Caco-2 (cell line): ENCODE data around the gene PRRT4. TPM values are rescaled to one million over a fixed set of nuclear protein-coding genes. Genes with fewer than 3 reads are reported as not detected.

Source experiments
- BruUV-seq: library from RNA; stranded (reverse); fragments of 400-500 nt; replicated peaks from 2 replicates; lab custom pipeline; 2021; lab: Mats Ljungman, UMichigan
- CTCF ChIA-PET: fragments of 300-600 bp; sonication (Branson Sonifier 250); formaldehyde crosslinking; loops from one replicate; lab custom pipeline; 2022; ENCODE audit warnings: antibody characterized with exemption; lab: Charles Lee
- POLR2A ChIA-PET: fragments of 300-600 bp; sonication (Branson Sonifier 250); formaldehyde crosslinking; loops from one replicate; lab custom pipeline; 2022; ENCODE audit warnings: antibody characterized with exemption; lab: Charles Lee
- DNase-seq, 2 experiments: peaks; one replicate each; pipeline versions ENCODE4 v3.0.0 to v3.0.0-alpha.2; 2020 to 2022
- H3K27me3 ChIP-seq: replicated peaks from 2 replicates; pipeline ENCODE4 v1.6.0; 2011; ENCODE audit warnings: low read length; ENCODE audit not compliant: control insufficient read depth, insufficient read depth
- H3K36me3 ChIP-seq: 2 replicates; pipeline ENCODE4 v1.5.1; 2011; ENCODE audit warnings: low read length; ENCODE audit not compliant: control insufficient read depth, insufficient read depth
- H3K4me1 ChIP-seq: fragments of 250-450 bp; sonication (Bioruptor Pico); 2 replicates; pipeline ENCODE4 v1.5.1; 2020; ENCODE audit warnings: mild to moderate bottlenecking
- H3K4me3 ChIP-seq: 2 replicates; pipeline ENCODE4 v1.5.1; 2011; ENCODE audit warnings: low read depth, mild to moderate bottlenecking, control low read depth, low read length
- H3K9me3 ChIP-seq: fragments of 250-450 bp; sonication (Bioruptor Pico); 2 replicates; pipeline ENCODE4 v1.5.1; 2020; ENCODE audit warnings: mild to moderate bottlenecking, moderate library complexity
- H3K27ac Mint-ChIP-seq: one replicate; pipeline ENCODE4 v1.8.0; 2022; ENCODE audit warnings: mixed read lengths; ENCODE audit not compliant: unreplicated experiment
- H3K27me3 Mint-ChIP-seq: one replicate; pipeline ENCODE4 v1.8.0; 2022; ENCODE audit warnings: mixed read lengths; ENCODE audit not compliant: insufficient read depth, unreplicated experiment
- H3K36me3 Mint-ChIP-seq: one replicate; pipeline ENCODE4 v1.8.0; 2022; ENCODE audit warnings: mild to moderate bottlenecking, mixed read lengths; ENCODE audit not compliant: insufficient read depth, unreplicated experiment
- H3K4me1 Mint-ChIP-seq: one replicate; pipeline ENCODE4 v1.8.0; 2022; ENCODE audit warnings: low read depth, mixed read lengths; ENCODE audit not compliant: unreplicated experiment
- H3K4me3 Mint-ChIP-seq: one replicate; pipeline ENCODE4 v1.8.0; 2022; ENCODE audit warnings: mild to moderate bottlenecking, moderate library complexity, mixed read lengths; ENCODE audit not compliant: unreplicated experiment
- H3K9me3 Mint-ChIP-seq: one replicate; pipeline ENCODE4 v1.8.0; 2022; ENCODE audit warnings: mixed read lengths; ENCODE audit not compliant: unreplicated experiment
- intact Hi-C: fragments of 100-400 bp; cut with micrococcal nuclease; formaldehyde crosslinking; loops from one replicate; pipeline ENCODE4 v1.10.0; 2022; ENCODE audit not compliant: unreplicated experiment
- total RNA-seq: library from RNA; stranded (reverse); gene quantifications from 2 replicates; pipeline ENCODE4 v1.2.3, GENCODE V29; 2022
- TF ChIP-seq, protein P1 (sequence below), 2 experiments: fragments of 200-600 bp in 1 of 2; IDR thresholded peaks; 1 replicate in 1 of 2; 2 replicates in 1 of 2; pipeline versions ENCODE4 v1.5.1 to v1.8.0; 2011 to 2022; ENCODE audit warnings: antibody characterized with exemption in 1 of 2, control low read depth in 1 of 2, inconsistent platforms in 1 of 2, low read depth in 1 of 2, low read length in 1 of 2, mild to moderate bottlenecking in 1 of 2, moderate library complexity in 1 of 2; ENCODE audit not compliant: insufficient read depth in 1 of 2, severe bottlenecking in 1 of 2, unreplicated experiment in 1 of 2

The PRRT4 gene
- total RNA-seq, 1 experiment from 2014 or later: 0.43 TPM

DNA sequence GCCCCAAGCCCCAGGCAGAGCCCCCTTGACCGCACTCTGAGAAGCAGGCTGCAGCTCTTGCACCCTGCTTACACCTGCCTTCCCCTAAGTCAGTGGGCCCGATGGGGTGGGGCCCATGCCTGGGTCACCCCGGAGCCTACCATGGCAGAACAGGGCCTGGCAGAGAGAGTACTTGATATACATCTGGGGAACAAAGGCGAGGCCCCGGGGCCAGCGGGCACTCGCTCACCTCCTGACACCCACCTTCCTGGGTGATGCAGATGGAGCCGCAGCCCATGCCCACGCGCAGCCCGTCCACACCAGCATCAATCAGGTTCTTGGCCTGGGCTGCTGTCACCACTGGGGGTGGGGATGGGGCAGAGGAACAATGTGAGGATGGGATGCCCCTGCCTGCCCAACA, 34.9 kb upstream of the PRRT4 start:
- Mint-ChIP-seq H3K9me3 (no peaks in the 10 kb centered on the region), H3K27me3 (no peaks in the 10 kb centered on the region), H3K36me3 (peaks cover 8% of the 10 kb centered on the region), H3K4me3 (no peak overlapping the region), H3K4me1 (no peaks in the 10 kb centered on the region), H3K27ac (no peak overlapping the region)
- intact Hi-C loops: no loop called here
- no peaks in the 10 kb centered on the region; the same call in 1 of the 2 replicates for H3K36me3 ChIP-seq
- POLR2A ChIA-PET: no interaction called here
- H3K9me3 ChIP-seq: no peaks in the 10 kb centered on the region
- CTCF ChIA-PET: interaction anchor here (0.6 to 1.6 kb wide), 3 partner anchors 9 to 65 kb away, joined by 3 to 4 read pairs (median 3); no protein-coding TSS in a partner anchor
- no peak for DNase-seq
- H3K27me3 ChIP-seq: no peaks in the 10 kb centered on the region
- TF ChIP-seq, protein P1, sequence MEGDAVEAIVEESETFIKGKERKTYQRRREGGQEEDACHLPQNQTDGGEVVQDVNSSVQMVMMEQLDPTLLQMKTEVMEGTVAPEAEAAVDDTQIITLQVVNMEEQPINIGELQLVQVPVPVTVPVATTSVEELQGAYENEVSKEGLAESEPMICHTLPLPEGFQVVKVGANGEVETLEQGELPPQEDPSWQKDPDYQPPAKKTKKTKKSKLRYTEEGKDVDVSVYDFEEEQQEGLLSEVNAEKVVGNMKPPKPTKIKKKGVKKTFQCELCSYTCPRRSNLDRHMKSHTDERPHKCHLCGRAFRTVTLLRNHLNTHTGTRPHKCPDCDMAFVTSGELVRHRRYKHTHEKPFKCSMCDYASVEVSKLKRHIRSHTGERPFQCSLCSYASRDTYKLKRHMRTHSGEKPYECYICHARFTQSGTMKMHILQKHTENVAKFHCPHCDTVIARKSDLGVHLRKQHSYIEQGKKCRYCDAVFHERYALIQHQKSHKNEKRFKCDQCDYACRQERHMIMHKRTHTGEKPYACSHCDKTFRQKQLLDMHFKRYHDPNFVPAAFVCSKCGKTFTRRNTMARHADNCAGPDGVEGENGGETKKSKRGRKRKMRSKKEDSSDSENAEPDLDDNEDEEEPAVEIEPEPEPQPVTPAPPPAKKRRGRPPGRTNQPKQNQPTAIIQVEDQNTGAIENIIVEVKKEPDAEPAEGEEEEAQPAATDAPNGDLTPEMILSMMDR (IDR thresholded peaks at IDR 0.05; ENCODE audit: insufficient read depth in 1 of 2, low read depth in 1 of 2, low read length in 1 of 2, severe bottlenecking in 1 of 2, unreplicated experiment in 1 of 2): no peak
- H3K4me1 ChIP-seq: no peaks in the 10 kb centered on the region
- H3K4me3 ChIP-seq: no peak overlapping the region
- no TSS peak for BruUV-seq

DNA sequence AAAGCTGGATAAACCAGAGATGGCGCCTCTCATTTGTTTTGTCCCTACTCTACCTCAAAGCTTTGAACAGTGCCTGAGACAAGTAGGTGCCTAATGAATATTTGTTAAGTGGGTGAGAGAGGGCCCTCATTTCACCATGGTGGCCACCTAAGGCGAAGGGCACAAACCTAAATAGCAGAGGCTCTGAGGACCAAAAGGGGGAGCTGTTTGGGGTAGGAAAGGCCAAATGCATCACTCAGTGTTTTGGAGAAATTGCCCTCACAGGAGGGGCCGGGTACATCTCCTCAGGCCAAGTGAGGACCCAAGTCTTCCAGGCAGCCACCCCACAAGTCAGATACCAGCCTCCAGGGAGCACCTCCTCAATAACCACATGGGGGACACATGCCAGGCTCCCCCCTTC, 34.3 kb upstream of the PRRT4 start:
- no peak overlapping the region for H3K4me3 ChIP-seq
- H3K27me3 ChIP-seq: no peaks in the 10 kb centered on the region
- no peaks in the 10 kb centered on the region for H3K9me3 Mint-ChIP-seq
- POLR2A ChIA-PET: no interaction called here
- BruUV-seq: no TSS peak
- no peak overlapping the region for H3K4me3 Mint-ChIP-seq
- no peaks in the 10 kb centered on the region for H3K27me3 Mint-ChIP-seq
- DNase-seq: no peak
- CTCF ChIA-PET: interaction anchor here (0.6 to 1.2 kb wide), 2 partner anchors 31 to 65 kb away, joined by 3 read pairs; no protein-coding TSS in a partner anchor
- peaks cover 8% of the 10 kb centered on the region for H3K36me3 Mint-ChIP-seq
- H3K4me1 Mint-ChIP-seq: no peaks in the 10 kb centered on the region
- H3K36me3 ChIP-seq: no peaks in the 10 kb centered on the region; the same call in 1 of the 2 replicates
- H3K9me3 ChIP-seq: no peaks in the 10 kb centered on the region
- H3K4me1 ChIP-seq: no peaks in the 10 kb centered on the region
- TF ChIP-seq, protein P1 (IDR thresholded peaks at IDR 0.05; ENCODE audit: insufficient read depth in 1 of 2, low read depth in 1 of 2, low read length in 1 of 2, severe bottlenecking in 1 of 2, unreplicated experiment in 1 of 2): no peak
- H3K27ac Mint-ChIP-seq: no peak overlapping the region
- intact Hi-C loops: no loop called here

DNA sequence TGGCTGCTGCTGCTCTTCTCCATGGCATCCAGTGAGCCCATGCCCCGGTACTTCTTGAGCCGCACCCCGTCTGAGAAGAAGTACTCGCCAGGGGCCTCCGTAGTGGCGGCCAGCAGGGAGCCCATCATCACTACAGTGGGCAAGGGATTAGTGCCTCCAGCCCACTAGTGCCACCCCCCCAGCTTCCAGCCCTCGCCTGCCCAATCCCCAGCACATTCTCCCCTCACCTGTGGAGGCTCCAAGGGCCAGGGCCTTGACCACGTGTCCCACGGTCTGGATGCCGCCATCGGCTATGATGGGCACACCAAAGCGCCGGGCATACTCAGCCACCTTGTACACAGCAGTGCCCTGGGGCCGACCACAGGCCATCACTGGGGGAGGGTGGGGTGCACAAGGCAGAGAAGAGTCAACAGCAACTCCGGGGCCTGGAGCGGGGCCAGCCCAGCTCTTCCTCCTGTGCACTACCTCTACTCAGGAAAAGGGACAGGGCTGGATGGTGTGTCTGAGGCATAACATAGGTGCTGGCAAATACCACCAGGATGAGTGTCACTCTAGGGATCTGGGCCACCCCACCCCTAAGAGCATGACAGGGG, 33.5 kb upstream of the PRRT4 start:
- H3K9me3 Mint-ChIP-seq: no peaks in the 10 kb centered on the region
- TF ChIP-seq, protein P1 (IDR thresholded peaks at IDR 0.05; ENCODE audit: insufficient read depth in 1 of 2, low read depth in 1 of 2, low read length in 1 of 2, severe bottlenecking in 1 of 2, unreplicated experiment in 1 of 2): no peak
- Histone ChIP-seq H3K4me1 (no peaks in the 10 kb centered on the region), H3K27me3 (no peaks in the 10 kb centered on the region), H3K4me3 (no peak overlapping the region), H3K9me3 (no peaks in the 10 kb centered on the region), H3K36me3 (no peaks in the 10 kb centered on the region; the same call in 1 of the 2 replicates)
- no peaks in the 10 kb centered on the region for H3K4me1 Mint-ChIP-seq
- H3K36me3 Mint-ChIP-seq: peaks cover 8% of the 10 kb centered on the region
- no peak overlapping the region for H3K4me3 Mint-ChIP-seq
- CTCF ChIA-PET: no interaction called here
- intact Hi-C loops: no loop called here
- no peaks in the 10 kb centered on the region for H3K27me3 Mint-ChIP-seq
- POLR2A ChIA-PET: no interaction called here
- no TSS peak for BruUV-seq
- DNase-seq: no peak
- H3K27ac Mint-ChIP-seq: no peak overlapping the region
